GM19452 (cell line): Measurements from ENCODE around the gene GPRC5B.

Experiments used
- ATAC-seq: cut with Tn5 transposase; IDR thresholded peaks from one replicate; pipeline ENCODE4 v1.9.1; 2021; ENCODE audit not compliant: unreplicated experiment

GPRC5B gene, protein sequence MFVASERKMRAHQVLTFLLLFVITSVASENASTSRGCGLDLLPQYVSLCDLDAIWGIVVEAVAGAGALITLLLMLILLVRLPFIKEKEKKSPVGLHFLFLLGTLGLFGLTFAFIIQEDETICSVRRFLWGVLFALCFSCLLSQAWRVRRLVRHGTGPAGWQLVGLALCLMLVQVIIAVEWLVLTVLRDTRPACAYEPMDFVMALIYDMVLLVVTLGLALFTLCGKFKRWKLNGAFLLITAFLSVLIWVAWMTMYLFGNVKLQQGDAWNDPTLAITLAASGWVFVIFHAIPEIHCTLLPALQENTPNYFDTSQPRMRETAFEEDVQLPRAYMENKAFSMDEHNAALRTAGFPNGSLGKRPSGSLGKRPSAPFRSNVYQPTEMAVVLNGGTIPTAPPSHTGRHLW

DNA sequence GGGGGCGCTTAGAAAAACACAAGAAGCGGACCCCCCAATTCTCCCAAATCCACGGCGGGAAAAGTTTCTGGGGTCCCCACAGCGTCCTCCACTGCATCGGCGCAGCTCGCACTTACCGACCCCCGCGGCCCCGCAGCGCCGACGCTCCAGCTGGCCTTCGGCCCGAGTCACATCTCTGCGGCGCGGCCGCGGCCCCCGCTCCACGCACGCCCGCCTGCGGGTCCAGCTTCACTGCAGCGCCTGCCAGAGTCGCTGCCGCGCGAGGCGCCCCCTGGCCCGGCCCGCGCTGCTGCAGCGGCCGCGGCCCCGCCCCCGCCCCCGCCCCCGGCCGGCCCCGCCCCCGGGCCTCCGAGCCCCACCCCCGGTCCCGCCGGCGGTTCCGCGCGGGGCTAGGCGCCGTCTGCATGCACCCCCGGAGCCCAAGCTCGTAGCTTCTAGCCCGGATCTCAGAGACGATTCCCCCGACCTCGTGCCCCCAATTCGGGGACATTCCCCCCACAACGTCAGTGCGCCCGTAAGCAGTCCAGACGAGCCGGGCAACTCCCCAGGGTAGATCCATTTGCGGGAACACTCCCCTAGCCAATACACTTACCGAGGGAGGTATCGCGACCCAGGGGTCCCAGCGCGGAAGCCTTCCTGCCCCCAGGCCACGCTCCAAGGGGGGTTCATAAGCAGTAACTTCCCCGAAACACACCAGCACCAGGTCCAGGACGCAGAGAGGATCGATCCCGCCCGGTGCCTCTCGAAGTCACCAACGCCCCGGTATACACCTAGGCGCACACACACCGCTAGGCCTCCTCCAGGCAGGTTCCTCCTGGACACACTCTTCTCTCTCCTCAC lies at the start of gene GPRC5B:
TSS of gene GPRC5B (minus strand) at position 238 of the 840 bp plus-strand sequence. CDS start 12,003 bp downstream, outside the sequence.
- no peak for ATAC-seq

DNA sequence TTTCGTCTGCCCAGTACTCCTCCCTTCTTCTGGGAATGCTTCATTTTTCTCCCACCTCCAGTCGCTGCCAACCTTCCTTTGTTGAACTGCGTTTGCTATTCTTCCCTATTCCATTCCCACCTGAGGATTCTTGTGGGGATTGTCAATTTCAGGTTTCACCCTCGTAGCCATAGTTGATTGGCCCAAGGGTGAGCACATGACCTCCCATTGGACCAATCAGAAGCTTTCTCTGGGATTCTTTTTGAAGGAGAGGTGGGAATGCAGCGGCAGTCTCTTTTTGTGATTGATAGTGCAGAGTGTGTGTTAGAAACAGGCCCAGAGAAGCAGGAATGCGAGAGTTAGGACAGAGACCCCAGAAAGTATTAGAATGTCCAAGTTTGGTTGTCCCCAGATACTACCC lies 49.1 kb upstream of the GPRC5B start:
- ATAC-seq, result no peak

DNA sequence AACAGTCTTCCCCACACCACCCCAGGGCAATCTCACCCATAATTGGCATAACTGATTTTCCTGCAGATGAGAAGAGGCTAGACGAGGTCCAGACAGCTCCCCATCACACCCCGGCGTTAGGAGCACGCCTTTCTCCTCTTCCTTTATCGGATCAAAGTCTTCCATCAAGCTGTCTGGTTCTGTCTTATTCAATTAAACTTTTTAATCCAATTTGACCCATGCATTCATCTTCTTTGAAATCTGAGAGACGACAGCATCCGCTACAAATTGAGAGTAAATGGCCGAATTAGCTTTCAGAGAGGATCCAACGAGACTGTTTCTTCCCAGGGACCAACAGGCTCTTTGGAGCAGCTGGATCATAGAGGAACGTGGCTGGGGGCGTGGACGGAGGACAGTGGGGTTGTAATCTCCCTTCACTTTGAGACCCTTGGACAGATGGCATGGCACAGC lies 44.4 kb upstream of the GPRC5B start:
- ATAC-seq, result no peak

DNA sequence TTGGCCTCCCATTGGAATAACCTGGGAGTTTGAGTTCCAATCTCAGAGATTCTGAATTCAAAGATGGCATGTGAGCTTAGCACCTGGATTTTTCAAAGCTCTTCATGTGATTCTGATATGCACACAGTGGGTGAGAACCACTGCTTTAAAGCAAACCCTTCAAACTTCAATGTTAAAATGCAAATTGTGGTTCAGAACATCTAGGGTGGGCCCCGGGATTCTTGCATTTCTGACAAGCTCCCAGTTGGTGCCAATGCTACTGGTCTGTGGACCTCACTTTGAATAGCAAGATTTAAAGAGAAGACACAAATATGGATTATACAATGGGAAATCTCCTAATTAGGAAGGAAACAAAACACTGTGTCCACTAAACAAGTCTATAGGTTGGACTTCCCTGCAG lies 43.8 kb upstream of the GPRC5B start:
- ATAC-seq, result no peak

DNA sequence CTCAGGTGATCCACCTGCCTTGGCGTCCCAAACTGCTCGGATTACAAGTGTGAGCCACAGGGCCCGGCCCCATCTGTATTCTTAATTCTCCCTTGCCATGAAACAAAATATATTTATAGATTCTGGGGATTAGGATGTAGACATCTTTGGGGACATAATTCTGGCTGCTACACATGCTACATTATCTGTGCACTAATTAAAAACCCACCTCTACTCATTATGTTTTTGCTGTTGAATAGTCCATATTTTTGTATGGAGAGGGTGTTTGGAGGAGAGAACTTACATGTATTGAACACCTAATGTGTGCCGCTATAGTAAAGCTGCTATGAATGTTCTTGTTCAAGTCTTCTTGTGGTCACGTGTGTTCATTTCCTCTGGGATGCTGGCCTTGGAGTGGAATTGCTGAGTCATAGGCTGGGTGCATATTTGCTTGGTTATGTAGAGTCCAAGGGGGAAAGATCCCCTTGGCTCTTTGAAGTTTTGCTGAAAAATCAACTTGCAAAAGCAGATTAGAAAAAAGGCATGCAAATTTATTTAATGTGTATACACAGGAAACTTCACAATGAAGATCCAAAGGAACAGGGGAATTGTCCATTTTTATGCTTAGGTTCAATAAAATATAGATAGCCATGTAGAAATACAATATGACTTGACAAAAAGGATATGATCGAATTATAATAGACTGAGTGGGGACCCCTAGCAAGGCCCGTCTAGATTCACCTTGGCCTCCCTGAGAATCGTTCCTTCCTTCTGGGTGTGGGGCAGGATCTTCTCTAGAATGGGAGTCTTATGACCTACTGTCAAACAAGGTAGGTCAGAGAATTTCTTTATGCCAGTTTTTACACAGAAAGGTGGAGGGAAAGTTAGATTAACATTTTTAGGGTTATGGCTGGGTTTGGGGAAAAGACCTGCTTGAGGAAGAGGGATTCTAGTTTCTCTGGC lies 42.1 kb upstream of the GPRC5B start:
- no peak for ATAC-seq

DNA sequence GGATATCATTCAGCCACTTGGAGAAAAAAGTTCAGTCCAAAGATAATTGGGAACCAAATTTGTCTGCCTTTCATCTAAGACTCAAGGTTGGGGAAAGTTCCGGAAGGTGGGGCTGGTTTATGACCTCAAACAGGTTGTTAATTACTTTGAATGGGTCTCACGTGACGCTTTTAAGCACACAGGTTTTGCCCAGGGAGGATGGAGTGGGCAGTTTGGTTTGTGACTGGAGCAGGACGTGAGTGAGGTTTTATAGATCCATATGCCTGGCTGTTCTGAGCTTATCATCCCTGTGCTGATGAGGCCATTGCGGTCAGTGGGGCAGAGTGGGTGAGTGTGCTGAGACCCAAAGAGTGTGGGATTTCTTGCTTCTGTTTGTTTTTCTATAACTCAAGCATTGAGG lies 38.7 kb upstream of the GPRC5B start:
- ATAC-seq, result no peak

DNA sequence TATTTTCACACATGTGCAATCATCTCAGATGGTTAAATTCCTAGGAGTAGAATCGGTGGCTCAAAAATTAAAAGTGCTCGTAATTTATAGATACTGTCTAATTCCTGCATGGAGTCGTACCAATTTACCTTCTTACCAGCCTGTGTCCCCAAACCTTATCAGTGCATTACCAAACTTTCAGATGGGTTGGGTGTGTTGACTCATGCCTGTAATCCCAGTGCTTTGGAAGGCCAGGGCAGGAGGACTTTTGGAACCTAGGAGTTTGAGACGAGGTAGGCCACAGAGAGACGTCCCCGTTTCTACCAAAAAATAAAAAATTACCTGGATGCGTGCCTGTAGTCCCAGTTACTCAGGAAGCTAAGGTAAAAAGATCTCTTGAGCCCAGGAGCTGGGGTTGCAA lies 34.5 kb upstream of the GPRC5B start:
- no peak for ATAC-seq

DNA sequence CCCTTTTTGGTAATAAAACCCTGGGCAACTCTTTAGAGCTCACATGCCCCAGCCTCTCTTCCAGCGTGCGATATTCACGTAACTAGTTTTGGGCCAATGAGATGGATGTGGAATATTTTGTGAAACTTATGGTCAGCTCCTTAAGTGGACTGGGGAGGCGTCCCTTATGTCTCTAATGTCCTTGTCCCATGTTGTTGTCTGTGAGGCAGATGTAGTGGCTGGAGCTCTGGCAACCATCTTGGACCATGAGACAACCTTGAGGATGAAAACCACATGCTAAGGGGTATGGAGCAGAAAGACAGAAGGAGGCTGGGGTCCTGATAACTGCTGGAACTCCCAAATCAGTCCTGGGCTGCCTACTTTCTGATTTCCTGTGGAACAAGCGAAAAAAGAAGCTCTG lies 31.4 kb upstream of the GPRC5B start:
- ATAC-seq, result no peak

DNA sequence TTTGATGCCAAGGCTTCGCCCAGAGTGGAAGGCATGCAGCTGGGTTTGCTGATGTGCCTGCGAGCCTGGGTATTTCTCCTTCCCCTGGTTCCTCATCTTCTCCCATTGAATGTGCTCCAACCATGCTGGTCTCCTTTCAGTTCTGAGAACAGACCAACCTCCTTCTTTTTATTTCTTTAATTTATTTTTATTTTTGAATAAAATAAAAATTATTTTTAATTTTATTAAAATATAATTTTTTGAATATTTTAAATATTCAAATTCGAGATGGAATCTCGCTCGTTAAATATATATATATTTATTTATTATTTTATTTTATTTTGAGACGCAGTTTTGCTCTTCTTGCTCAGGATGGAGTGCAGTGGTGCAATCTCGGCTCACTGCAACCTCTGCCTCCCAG lies 30.2 kb upstream of the GPRC5B start:
- no peak for ATAC-seq

DNA sequence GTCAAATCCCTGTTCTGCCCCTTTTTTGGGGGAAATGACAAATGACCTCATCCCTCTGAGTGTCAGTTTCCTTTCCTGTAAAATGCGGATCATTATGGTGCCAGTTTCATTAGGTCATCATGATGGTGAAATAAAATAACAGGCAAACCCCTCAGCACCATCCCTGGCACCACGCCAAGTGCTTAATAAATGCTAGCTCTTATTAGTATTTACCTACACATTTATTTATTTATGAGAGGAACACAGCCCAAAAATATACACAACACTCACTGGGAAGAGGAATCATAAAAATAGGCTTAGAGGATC lies 28.6 kb upstream of the GPRC5B start:
- no peak for ATAC-seq

DNA sequence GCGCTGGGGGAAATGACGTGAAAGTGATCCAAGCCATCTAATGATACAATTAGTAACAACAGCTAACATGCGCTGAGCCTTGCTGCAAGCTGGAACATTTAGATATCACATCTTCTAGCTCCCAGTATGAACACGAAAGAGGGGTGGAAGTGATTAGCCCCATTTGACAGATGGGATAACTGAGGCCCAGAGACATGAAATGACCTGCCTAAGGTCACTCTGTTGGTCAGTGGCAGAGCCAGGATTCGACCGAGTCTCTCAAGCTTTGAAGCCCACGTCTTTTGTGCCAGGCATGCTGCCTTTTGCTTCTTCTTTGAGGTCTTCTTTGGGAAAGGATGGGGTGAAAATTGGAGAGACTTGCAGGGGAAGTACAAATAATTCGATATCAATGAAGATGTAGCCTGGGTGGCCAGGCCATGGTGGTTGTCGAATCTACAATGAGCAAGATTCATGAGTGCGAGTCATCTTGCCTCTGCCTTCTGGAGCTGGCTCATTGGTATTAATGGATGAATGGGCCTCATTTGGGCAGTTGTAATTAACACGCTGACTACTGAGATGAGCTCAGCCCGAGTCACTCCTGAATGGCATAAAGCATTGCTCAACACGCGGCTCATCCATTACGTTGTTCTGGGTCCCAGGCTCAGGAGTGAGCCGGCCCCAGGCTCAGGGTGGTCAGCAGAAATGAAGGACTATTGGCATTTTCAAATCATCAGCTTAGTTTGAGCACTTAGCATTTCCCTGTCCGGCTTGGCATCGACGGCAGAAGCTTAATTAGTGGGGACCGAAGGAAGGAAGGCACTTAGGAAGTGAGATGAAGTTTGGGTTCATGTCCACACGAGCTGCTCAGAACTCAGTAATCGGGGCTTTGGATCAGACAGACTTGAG lies 28.0 kb upstream of the GPRC5B start:
- no peak for ATAC-seq

DNA sequence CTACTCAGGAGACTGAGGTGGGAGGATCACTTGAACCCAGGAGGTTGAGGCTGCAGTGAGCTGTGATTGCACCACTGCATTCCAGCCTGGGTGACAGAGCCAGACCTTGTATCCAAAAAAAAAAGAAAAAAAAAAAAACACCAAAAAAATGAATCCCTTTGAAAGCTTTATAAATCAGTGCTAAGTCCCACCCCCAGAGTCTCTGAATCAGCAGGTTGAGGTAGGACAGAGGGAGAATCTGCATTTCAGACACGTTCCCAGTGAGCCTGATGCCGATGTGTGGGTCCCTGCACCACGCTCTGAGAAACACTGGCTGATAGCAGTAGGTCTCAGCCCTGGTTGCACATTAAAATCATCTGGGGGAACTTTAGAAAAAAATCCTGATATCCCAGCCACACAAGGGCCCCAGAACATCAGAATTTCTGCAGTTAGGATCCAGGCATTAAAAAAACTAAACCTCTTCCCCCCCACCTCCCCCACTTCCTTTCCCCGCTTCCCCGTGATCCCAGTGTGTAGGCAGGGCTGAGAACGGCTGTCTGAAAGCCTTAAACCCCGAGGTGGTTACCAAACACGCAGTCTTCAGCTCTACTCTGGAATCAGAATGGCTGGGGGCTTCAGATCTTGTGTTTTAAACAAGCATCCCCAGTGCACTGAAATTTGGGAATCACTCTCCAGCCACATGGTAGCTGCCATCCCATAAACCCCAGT lies 27.3 kb upstream of the GPRC5B start:
- ATAC-seq, result no peak

DNA sequence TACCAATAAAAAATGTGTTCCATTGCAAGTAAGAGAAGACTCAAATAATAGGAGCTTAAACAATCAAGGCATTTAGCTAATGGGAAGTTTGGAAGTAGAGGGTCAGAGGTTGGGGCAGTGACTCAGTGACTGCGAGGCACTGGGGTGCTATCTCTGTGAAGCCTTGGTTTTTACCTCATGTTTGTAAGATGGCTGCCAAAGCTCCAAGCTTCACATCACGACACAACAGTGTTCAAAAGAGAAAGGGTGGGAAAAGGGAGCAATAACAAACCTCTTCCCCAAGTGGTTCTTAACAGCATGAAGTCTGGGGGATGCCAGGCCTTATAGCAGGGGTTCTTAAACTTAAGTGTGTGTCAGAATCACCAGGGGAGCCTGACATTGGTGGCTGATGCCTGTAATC lies 26.6 kb upstream of the GPRC5B start:
- ATAC-seq, result no peak

DNA sequence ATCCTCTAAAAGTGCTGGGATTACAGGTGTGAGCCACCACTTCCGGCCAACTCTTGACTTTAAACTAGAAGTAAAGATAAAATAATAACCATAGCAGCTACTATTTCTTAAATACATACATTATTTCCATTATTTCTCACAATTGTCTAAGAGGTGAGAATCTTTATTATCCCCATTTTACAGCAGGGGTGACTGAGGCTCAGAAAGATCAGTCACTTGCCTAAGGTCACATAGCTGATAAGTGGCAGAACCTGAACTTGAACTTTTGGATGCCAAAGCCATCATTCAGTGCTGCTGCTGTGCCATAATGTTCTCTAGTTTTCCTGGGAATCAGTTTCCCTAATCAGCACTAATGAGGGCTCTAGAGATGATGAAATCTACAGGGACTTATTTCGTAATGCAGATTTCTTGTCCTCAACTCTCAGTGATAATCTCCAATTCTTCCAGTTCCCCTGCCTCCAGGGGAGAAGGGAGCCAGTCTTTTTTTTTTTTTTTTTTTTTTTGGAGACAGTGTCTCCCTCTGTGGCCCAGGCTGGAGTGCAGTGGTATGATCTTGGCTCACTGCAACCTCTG lies 25.2 kb upstream of the GPRC5B start:
- no peak for ATAC-seq

DNA sequence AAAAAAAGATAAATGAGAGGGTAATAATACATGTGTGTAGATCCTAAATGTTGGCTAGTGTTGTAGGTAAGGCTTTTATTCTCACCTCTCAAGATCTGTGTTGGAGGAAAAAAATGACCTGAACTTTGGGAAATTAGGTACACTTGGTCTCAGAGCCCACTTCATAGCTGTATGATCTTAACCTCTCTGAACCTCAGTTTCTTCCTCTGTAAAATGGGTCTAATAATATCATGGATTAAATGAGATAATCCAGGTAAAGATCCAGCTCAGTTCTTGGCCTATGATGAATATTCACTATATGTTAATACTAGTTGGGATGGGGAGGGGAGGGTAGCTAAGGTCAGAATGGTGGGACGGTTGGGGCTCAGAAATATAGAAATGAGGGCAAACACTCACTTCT lies 24.3 kb upstream of the GPRC5B start:
- ATAC-seq, result no peak

DNA sequence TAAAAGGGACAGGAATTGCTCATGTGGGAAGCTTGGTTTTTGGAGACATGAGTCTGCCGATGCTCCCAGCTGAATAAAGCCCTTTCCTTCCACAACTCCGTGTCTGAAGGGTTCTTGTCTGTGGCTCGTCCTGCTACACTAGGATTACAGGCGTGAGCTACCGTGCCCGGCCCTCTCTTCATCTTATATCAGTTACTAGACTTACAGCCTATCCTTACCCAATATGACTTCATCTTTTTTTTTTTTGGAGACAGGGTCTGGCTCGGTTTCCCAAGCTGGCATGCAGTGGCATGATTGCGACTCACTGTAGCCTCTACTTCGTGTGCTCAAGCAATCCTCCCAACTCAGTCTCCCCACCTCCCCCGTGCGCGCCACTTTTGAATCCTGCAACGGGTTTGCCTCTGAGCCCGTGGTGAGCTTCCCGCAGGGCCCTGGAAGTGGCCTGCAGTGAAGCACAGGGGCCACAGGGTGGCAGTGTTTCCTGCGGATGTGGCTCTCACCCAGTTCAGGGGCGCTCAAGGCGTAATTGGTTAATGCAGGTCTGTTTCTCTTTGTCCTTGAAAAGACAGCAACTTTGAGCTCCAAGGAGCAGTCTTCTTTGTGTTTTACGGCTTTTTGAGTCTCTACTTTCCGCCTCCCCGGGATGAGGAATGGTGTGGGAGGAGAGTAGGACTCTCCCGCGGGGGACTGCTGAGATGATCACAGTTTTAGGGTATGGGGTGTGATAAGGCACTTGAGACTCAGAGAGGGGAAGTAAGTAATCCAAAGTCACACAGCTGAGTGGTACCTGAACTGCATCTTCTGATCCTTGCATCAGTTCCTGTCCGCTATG lies 22.7 kb upstream of the GPRC5B start:
- ATAC-seq, result no peak

DNA sequence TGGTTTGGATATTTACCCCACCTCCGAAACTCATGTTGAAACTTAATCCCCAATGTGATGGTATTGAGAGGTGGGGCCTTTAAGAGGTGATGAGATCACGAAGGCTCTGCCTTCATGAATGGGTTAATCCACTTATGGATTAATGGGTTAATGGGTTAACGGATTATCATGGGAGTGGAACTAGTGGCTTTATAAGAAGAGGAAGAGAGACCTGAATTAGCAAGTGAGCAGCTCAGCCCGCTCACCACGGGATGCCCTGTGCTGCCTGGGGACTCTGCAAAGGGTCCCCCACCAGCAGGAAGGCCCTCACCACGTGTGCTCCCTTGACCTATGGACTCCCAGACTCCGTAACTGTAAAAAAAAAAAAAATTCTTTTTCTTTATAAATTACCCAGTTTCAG lies 16.5 kb upstream of the GPRC5B start:
- no peak for ATAC-seq

DNA sequence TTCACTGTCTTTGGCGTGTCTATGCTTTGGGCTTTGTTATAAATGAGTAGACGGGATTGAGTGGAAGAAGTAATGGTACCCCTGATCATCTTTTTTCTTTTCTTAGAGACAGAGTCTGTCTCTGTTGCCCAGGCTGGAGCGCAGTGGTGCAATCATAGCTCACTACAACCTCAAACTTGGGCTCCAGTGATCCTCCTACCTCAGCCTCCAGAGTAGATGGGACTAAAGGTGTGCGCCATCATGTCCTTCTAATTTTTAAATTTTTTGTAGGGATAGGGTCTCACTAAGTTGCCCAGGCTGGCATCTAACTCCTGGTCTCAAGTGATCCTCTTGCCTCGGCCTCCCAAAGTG lies 14.9 kb upstream of the GPRC5B start:
- no peak for ATAC-seq
